Caki2 (cell line): ENCODE measurements around the gene PLCXD3. TPM values are rescaled to one million over a fixed set of nuclear protein-coding genes. Genes with fewer than 3 reads are reported as not detected.
"Not testable (repeated sequence)": the region's sequence is repeated elsewhere in the genome, so short reads cannot be mapped to it uniquely, and the experiment has no call there.

Experiments
- DNase-seq: peaks from one replicate; pipeline ENCODE4 v3.0.0-alpha.2; 2015; ENCODE audit warnings: low read depth
- in situ Hi-C: cut with HindIII; loops from 2 replicates; pipeline ENCODE4 v1.10.0; 2016; ENCODE audit warnings: low sequenced_read_pairs, low pct_unique_long_range_greater_than_20kb, mixed read lengths
- total RNA-seq: library from RNA; depleted of rRNA; stranded (reverse); fragments of >200 nt; shearing (Covaris generic); gene quantifications from 2 replicates; pipeline ENCODE4 v1.2.3, GENCODE V29; 2014; ENCODE audit warnings: low replicate concordance

PLCXD3 gene
- total RNA-seq, 1 experiment from 2014 or later, result 0.07 TPM

DNA sequence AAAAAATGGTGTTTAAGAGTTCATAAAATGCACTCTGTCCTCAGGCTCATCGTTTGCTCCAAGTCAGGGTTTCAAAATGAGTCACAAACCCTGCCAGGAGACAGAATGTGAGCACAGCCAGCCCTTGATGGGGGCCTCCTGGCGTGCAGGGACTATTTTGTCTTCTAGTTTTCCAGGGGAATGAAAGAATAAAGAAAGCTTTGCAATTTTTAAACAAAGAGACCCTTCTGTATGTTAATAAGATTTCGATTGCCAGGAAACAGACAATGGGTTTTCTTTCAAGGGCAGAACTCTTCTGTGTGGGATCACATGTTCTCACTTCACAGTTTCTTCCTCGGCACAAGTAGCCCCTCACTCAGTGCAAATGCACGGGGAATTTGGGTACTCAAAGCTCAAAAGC lies 175.6 kb downstream of the PLCXD3 start:
- DNase-seq, result no peak
- in situ Hi-C loops, result no loop called here

GRCh38 chr5:41334221-41334620 lies 176.2 kb downstream of the PLCXD3 start:
- no peak for DNase-seq
- in situ Hi-C loops, result no loop called here

GRCh38 chr5:41325074-41325473 lies 185.3 kb downstream of the PLCXD3 start:
- no peak for DNase-seq
- in situ Hi-C loops, result no loop called here

GRCh38 chr5:41322826-41323225 lies 187.6 kb downstream of the PLCXD3 start:
- in situ Hi-C loops, DNase-seq: not testable (repeated sequence)

DNA sequence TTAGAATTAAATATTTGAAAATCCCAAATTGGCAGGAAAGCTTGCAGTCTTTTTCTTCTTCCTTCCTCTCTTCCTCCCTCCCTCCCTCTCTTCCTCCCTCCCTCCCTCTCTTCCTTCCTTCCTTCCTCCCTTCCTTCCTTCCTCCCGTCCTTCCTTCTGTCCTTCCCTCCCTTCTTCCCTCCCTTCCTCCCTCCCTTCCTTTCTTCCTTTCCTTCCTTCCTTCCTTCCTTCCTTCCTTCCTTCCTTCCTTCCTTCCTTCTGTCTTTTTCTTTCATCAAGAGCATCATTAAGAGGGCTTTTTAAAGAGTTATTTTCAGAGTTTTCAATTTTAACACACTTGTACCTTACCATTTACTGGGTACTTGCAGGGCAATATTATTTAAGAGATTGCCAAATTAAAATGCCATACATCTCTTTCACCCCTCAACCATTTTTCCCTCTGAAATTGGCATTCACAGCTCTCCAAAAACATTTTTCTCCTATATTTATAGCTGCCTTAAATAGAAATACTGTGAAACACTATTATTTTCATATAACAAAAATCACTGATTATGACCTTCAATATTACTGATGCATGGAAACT lies 197.8 kb downstream of the PLCXD3 start:
- no peak for DNase-seq

GRCh38 chr5:41312066-41312465 lies 198.3 kb downstream of the PLCXD3 start:
- in situ Hi-C loops, result no loop called here
- no peak for DNase-seq

More for the DNA sequence above, 197.8 kb downstream of the PLCXD3 start:
- in situ Hi-C loops, result no loop called here

- in situ Hi-C loops, result no loop called here
- DNase-seq, result no peak
These were observed 201.1 kb downstream of the PLCXD3 start for GRCh38 chr5:41309275-41309674.

DNA sequence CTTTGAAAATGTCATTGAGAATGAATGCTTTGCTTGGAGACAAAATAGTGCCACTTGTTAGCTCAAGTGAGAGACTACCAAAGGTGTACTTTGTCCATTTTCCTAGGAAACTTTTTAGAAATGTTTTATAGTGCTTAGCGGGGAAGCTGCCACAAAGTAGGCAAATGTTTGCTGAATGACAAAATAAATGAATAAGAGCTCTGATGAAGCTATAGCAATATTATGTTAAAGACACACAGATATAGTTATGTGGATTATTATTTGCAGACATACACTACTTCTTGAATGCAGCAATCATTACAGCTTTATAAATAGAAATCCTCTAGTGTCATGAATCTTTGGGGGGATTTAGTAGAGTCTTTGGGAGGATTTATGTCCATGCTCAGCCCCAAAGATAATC lies 204.4 kb downstream of the PLCXD3 start:
- in situ Hi-C loops, result no loop called here
- DNase-seq, result no peak

DNA sequence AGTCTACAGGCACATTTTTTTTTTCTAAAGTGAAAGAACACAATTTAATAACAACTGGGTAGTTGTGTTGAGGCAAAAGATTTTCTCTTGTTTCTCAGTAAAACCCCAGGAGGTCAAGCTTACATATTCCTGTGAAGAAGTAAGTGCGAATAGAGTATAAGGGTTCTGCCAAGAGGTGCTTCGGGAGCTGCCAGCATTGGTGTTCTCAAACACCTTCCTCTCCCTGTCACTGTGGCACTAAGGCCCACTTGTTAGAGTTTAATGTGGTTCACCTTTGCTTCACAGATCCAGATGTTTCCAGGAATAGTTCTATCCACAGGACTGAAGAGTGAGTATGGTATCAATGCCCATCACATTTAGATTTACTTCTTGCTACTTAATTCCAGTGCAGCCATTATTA lies 205.3 kb downstream of the PLCXD3 start:
- in situ Hi-C loops, result no loop called here
- DNase-seq, result no peak

- in situ Hi-C loops, result no loop called here
- no peak for DNase-seq
These were observed 214.3 kb downstream of the PLCXD3 start for GRCh38 chr5:41296066-41296465.

- no peak for DNase-seq
- in situ Hi-C loops, result no loop called here
These were observed 219.1 kb downstream of the PLCXD3 start for GRCh38 chr5:41291323-41291722.

DNA sequence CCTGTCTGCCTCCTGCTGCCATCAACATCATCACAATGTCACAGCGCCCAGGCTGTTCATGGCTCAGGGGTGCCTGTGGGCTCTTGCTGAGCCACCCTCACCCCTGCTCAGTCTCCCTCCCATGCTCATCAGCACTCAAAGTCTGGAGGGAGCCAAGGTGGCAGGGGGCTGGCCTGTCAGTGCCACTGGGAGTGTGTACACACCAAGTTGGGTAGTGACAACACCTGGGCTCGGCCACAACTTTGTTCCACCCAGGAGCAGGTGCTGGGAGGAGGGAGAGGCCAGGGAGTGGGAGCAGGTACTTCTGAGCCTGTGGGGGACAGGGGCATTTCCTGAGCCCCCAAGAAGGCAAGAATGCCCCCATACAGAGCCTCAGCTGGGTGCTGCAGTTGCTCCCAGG lies 219.6 kb downstream of the PLCXD3 start:
- DNase-seq, result no peak
- in situ Hi-C loops, result no loop called here

GRCh38 chr5:41289970-41290464 lies 220.4 kb downstream of the PLCXD3 start:
- in situ Hi-C loops, result no loop called here
- no peak for DNase-seq

DNA sequence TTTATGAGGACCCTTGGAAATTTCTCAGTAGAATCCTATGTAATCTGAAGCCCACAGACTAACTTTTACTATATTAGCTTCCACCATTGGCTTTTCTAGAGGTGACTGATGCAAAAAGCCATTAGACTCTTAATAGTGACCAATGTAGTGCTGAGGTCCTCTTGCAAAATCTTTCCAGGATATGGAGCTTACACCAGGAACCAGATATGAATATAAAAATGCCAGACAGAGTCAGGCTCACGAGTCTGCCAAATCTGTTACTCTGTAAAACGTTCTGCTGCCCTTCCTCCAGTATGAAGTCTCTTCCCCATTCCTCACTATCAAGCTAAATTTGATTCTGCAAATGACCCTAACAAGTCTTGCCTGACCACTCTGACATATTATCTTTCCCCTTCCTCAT lies 223.7 kb downstream of the PLCXD3 start:
- in situ Hi-C loops, result no loop called here
- no peak for DNase-seq

DNA sequence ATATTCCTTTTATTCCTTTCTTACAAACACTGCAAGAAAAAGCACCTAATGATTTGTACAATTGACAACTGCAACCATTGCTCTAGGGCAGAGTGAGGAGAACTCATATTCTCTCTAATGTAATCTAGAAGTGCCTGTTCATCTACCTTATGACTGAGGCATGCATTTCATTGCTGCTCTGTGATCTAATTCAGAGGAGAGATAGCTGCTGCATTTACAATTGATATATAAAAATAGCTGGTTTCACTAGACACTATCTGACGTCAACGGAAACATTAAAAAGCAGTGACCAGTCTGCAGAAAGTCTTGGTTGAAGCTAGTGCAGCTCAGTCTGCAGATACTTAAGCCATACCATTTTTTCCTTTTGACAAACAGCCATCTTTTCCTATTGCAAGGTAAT lies 224.2 kb downstream of the PLCXD3 start:
- in situ Hi-C loops, result no loop called here
- no peak for DNase-seq

DNA sequence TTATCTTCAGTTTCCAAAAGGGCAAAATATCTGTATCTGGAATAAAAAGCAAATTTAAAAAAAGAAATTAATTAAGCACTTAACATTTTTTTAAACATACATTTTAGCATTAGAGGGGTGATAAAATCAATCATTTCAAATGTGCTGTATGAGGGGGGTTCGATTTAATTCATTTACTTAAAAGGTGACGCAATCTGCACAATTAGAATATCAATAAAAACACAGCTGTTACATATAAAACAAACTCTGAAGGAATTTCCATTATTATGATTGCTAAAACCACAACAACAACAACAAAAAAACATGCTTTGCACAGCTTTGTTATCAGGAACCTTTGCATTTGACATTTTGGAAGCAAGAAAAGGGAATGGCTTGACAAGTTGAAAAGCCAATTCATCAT lies 225.5 kb downstream of the PLCXD3 start:
- DNase-seq, result no peak
- in situ Hi-C loops, result no loop called here

DNA sequence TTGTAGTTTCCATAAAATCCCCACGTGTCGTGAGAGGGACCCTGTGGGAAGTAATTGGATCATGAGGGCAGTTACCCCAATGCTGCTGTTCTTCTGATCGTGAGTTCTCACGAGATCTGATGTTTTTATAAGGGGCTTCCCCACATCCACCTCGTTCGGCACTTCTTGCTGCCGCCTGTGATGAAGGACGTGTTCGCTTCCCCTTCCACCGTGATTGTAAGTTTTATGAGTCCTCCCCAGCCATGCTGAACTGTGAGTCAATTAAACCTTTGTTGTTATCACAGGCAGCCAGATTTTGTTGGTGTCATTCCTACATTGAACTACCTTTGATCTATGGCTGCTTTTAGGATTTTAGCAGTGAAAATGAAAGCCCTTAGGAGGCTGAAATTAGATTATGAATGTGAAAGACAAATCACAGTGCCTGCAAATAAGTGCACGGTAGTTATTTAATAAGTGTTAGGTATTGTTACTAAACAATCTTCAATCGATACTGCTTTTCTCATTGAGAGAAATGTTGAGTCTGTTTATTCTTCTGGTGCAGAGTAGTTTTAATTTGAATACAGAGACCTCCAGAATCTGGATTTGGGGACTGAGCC lies 229.1 kb downstream of the PLCXD3 start:
- DNase-seq, result no peak
- in situ Hi-C loops, result no loop called here

DNA sequence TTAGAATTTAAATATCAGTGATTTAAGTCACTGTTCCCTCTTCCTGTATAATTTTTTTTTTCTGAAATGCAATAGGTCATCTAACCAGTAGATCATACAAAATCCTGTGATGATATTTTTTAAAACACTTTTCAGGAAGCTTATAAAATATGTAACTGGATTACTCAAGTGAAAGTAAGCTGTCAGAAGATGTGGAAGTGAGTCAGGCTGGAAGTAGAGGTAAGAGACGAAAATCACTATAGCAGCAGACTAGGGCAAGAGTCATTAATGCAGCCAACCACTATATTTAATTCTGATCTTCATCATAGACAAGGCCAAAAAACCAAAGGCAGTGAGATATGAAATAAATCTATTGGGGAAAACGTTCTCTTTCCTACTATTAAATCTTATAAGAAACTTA lies 231.4 kb downstream of the PLCXD3 start:
- in situ Hi-C loops, result no loop called here
- no peak for DNase-seq

DNA sequence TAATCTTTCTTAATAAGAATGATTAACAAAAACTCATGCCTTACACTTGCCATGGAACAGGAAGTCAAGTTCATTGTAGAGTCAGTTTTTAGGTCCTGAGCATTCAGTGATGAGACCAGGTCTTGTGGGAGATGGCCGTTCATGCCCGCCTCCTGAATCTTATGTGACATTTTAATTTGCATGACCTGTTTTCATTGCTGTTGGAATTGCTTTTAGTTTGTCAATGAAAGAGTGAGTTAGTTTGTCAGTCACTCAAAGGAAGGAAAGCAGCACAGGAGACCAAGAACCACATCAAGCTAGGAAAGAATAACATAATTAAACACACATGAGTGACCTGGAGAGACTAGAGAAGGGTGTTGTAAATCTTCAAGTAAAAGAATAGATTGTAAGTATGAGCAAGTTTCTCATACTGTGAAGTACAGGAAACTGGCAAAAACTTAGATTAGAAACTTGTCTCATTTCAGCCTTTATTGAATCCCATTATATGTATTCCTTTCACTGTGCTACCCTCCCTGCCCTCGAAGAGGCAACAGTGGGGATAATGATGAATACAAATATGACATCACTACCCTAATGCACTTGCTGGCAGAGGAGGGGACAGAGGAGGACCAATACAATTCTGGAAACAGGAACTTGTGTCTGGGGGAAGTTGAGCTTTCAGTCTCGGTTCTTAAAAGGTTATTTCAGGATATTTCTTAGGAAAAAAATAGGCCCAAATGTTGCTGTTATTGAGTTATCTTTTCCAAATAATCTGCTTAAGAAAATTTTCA lies 232.7 kb downstream of the PLCXD3 start:
- in situ Hi-C loops, result no loop called here
- DNase-seq, result peak; percentile 59
